ENCODE data around the gene CDCP1. TPM values are rescaled to one million over a fixed set of nuclear protein-coding genes. Genes with fewer than 3 reads are reported as not detected.

CDCP1 gene
- total RNA-seq, 1 experiment from 2014 or later: 85.0 TPM

GRCh38 chr3:45116350-45116749, 29.8 kb downstream of the CDCP1 start:
- no peak overlapping the region for H3K4me2 ChIP-seq
- no peak for DNase-seq
- intact Hi-C loops (cut with micrococcal nuclease; ENCODE audit: unreplicated experiment): no loop called here
- TF ChIP-seq EZH2 (IDR thresholded peaks at IDR 0.05; ENCODE audit: low read depth): no peak
- TF ChIP-seq, protein P1, sequence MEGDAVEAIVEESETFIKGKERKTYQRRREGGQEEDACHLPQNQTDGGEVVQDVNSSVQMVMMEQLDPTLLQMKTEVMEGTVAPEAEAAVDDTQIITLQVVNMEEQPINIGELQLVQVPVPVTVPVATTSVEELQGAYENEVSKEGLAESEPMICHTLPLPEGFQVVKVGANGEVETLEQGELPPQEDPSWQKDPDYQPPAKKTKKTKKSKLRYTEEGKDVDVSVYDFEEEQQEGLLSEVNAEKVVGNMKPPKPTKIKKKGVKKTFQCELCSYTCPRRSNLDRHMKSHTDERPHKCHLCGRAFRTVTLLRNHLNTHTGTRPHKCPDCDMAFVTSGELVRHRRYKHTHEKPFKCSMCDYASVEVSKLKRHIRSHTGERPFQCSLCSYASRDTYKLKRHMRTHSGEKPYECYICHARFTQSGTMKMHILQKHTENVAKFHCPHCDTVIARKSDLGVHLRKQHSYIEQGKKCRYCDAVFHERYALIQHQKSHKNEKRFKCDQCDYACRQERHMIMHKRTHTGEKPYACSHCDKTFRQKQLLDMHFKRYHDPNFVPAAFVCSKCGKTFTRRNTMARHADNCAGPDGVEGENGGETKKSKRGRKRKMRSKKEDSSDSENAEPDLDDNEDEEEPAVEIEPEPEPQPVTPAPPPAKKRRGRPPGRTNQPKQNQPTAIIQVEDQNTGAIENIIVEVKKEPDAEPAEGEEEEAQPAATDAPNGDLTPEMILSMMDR (conservative IDR thresholded peaks at IDR 0.05): no peak
- peaks cover 52% of the 10 kb centered on the region for H3F3A ChIP-seq (ENCODE audit: insufficient read depth, low read depth)
- ChIA-PET CTCF (no interaction called here), POLR2A (ENCODE audit: unreplicated experiment) (no interaction called here)
- BruUV-seq (replicated peaks): no TSS peak
- peak overlapping the region; percentile 23; the same call in 1 of the 2 replicates for H3K27ac ChIP-seq
- H3K9me2 ChIP-seq (ENCODE audit: insufficient read depth): no peaks in the 10 kb centered on the region
- H3K27me3 ChIP-seq (ENCODE audit: insufficient read depth, low read depth): no peaks in the 10 kb centered on the region
- no peak overlapping the region for H2AFZ ChIP-seq
- H3K79me2 ChIP-seq (ENCODE audit: low read depth): peaks cover 72% of the 10 kb centered on the region
- no peaks in the 10 kb centered on the region for H4K20me1 ChIP-seq (ENCODE audit: insufficient read depth)
- H3K9me3 ChIP-seq (ENCODE audit: insufficient read depth, low read depth): no peaks in the 10 kb centered on the region
- peaks cover 23% of the 10 kb centered on the region for H3K4me1 ChIP-seq (replicated peaks; ENCODE audit: insufficient read depth)
- H3K36me3 ChIP-seq (ENCODE audit: low read depth): peaks cover 40% of the 10 kb centered on the region
- no peak overlapping the region for H3K4me3 ChIP-seq

GRCh38 chr3:45113625-45114050, 32.5 kb downstream of the CDCP1 start:
- H3K9me3 ChIP-seq (ENCODE audit: insufficient read depth, low read depth): no peaks in the 10 kb centered on the region
- TF ChIP-seq, protein P1 (conservative IDR thresholded peaks at IDR 0.05): no peak
- no peak for TF ChIP-seq EZH2 (IDR thresholded peaks at IDR 0.05; ENCODE audit: low read depth)
- H4K20me1 ChIP-seq (ENCODE audit: insufficient read depth): no peaks in the 10 kb centered on the region
- no peak overlapping the region for H2AFZ ChIP-seq
- no peaks in the 10 kb centered on the region for H3K27me3 ChIP-seq (ENCODE audit: insufficient read depth, low read depth)
- intact Hi-C loops (cut with micrococcal nuclease; ENCODE audit: unreplicated experiment): no loop called here
- H3K79me2 ChIP-seq (ENCODE audit: low read depth): peaks cover 52% of the 10 kb centered on the region
- H3K36me3 ChIP-seq (ENCODE audit: low read depth): peaks cover 36% of the 10 kb centered on the region
- H3K4me3 ChIP-seq: no peak overlapping the region
- ChIA-PET POLR2A (ENCODE audit: unreplicated experiment) (no interaction called here), CTCF (no interaction called here)
- no peak overlapping the region for H3K27ac ChIP-seq
- DNase-seq: no peak
- no TSS peak for BruUV-seq (replicated peaks)
- H3K4me1 ChIP-seq (replicated peaks; ENCODE audit: insufficient read depth): no peaks in the 10 kb centered on the region; the same call in 1 of the 2 replicates
- no peak overlapping the region for H3K4me2 ChIP-seq
- H3K9me2 ChIP-seq (ENCODE audit: insufficient read depth): no peaks in the 10 kb centered on the region
- peaks cover 35% of the 10 kb centered on the region; the same call in 1 of the 2 replicates for H3F3A ChIP-seq (ENCODE audit: insufficient read depth, low read depth)

DNA sequence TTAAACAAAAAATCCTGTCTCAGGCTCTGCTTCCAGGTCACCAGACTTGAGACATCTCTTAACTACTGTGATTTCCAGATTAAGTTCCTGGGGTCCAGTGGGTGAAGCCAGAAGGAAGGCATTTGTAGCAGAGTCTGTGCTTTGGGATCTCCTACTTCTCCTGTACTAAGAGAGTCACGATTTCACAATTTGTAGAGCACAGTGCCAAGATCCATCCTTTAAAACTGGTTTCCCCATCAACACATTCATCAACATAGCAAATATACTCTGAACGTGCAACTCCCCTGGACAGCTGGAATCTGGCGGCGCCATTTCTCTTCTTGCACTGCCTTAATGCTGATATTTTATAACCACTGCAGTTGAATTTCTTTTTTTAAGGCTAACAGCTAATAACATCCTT, 33.2 kb downstream of the CDCP1 start:
- peaks cover 45% of the 10 kb centered on the region for H3K79me2 ChIP-seq (ENCODE audit: low read depth)
- DNase-seq: no peak
- ChIA-PET POLR2A (ENCODE audit: unreplicated experiment) (no interaction called here), CTCF (no interaction called here)
- H3K36me3 ChIP-seq (ENCODE audit: low read depth): peaks cover 31% of the 10 kb centered on the region
- H3K27ac ChIP-seq: no peak overlapping the region
- intact Hi-C loops (cut with micrococcal nuclease; ENCODE audit: unreplicated experiment): no loop called here
- no peak overlapping the region for H2AFZ ChIP-seq
- no peaks in the 10 kb centered on the region for H4K20me1 ChIP-seq (ENCODE audit: insufficient read depth)
- H3K9me3 ChIP-seq (ENCODE audit: insufficient read depth, low read depth): no peaks in the 10 kb centered on the region
- H3K27me3 ChIP-seq (ENCODE audit: insufficient read depth, low read depth): no peaks in the 10 kb centered on the region
- no peak overlapping the region for H3K4me2 ChIP-seq
- H3K4me3 ChIP-seq: no peak overlapping the region
- TF ChIP-seq, protein P1 (conservative IDR thresholded peaks at IDR 0.05): no peak
- TF ChIP-seq EZH2 (IDR thresholded peaks at IDR 0.05; ENCODE audit: low read depth): no peak
- peaks cover 28% of the 10 kb centered on the region; the same call in 1 of the 2 replicates for H3F3A ChIP-seq (ENCODE audit: insufficient read depth, low read depth)
- no peaks in the 10 kb centered on the region for H3K9me2 ChIP-seq (ENCODE audit: insufficient read depth)
- no peaks in the 10 kb centered on the region; the same call in 1 of the 2 replicates for H3K4me1 ChIP-seq (replicated peaks; ENCODE audit: insufficient read depth)
- no TSS peak for BruUV-seq (replicated peaks)

All from PC-9 (cell line).